Measurements from ENCODE around the gene CCDC18. TPM values are rescaled to one million over a fixed set of nuclear protein-coding genes. Genes with fewer than 3 reads are reported as not detected.
"Not testable (repeated sequence)": the region's sequence is repeated elsewhere in the genome, so short reads cannot be mapped to it uniquely, and the experiment has no call there.

The CCDC18 gene
- total RNA-seq, 1 donor from 2014 or later, result 11.6 TPM

DNA sequence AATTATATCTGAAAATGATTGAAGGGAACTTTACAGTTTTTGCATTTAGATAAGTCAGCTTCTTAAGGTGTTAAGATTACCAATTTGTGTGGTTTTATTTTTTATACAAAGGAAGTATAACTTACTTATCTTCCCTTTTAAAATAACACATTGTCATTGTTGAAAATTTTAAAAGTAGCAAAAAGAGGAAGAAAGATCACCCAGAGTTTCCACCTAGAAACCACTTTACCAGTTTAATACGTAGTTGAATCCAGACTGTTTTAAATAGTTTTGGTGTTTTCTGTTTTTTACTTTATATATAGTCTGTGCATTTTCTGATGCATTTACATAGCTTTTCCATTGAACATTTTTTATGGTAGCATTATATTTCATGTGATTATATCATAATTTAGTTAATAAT lies 6.1 kb downstream of the CCDC18 start:
- Mint-ChIP-seq H3K27ac (no peak overlapping the region), H3K36me3 (ENCODE audit: low read depth) (peaks cover 28% of the 10 kb centered on the region), H3K4me3 (no peak overlapping the region), H3K27me3 (ENCODE audit: insufficient read depth) (no peaks in the 10 kb centered on the region), H3K4me1 (ENCODE audit: low read depth) (peaks cover 48% of the 10 kb centered on the region), H3K9me3 (no peaks in the 10 kb centered on the region)
- no peak for DNase-seq (ENCODE audit: low spot score)
- intact Hi-C loops (cut with micrococcal nuclease), result loop anchor here (10.0 kb wide), 2 partner anchors 602 to 702 kb away; partner anchors contain the start of gene GFI1

GRCh38 chr1:93190432-93190831 lies 9.9 kb downstream of the CCDC18 start:
- H3K9me3 Mint-ChIP-seq, result no peaks in the 10 kb centered on the region
- H3K27me3 Mint-ChIP-seq (ENCODE audit: insufficient read depth), result no peaks in the 10 kb centered on the region
- DNase-seq (ENCODE audit: low spot score), result no peak
- peaks cover 31% of the 10 kb centered on the region for H3K36me3 Mint-ChIP-seq (ENCODE audit: low read depth)
- intact Hi-C loops (cut with micrococcal nuclease), result no loop called here
- H3K27ac Mint-ChIP-seq, result peak overlapping the region; percentile 34
- peaks cover 21% of the 10 kb centered on the region for H3K4me1 Mint-ChIP-seq (ENCODE audit: low read depth)
- no peak overlapping the region for H3K4me3 Mint-ChIP-seq

DNA sequence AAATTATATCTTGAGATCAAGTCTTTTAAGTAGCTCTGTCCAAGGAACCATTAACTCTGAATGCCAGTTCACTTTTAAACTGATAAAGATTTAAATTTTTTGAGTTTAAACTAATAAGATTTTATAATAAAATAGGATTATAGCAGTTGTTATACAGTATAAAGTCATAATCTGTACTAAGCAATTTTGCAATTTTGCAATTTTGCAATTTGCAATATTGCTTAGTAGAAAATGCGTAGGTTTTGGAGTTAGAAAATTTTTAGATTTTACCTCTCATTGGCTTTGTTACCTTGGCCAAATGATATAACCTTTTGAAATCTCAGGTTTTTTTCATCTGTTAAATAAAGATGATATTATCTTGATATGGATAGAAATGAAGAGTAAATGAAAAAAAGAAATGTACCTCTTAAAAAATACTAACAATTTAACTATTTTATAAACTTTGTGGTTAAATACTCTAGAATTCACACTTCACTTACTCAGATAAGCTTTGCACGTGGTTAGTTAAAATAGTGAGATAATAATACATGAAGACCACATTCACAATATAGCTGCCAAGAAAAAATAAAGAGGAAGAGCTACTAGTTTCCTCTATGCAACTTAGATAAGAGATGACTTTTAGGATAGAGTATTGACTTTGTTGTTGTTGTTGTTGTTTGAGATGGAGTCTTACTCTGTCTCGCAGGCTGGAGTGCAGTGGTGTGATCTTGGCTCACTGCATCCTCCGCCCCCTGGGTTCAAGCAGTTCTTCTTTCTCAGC lies 13.9 kb downstream of the CCDC18 start:
- no peaks in the 10 kb centered on the region for H3K27me3 Mint-ChIP-seq (ENCODE audit: insufficient read depth)
- H3K4me3 Mint-ChIP-seq, result no peak overlapping the region
- DNase-seq (ENCODE audit: low spot score), result no peak
- peaks cover 33% of the 10 kb centered on the region for H3K36me3 Mint-ChIP-seq (ENCODE audit: low read depth)
- H3K27ac Mint-ChIP-seq, result no peak overlapping the region
- H3K9me3 Mint-ChIP-seq, result no peaks in the 10 kb centered on the region
- intact Hi-C loops (cut with micrococcal nuclease), result no loop called here
- peaks cover 29% of the 10 kb centered on the region for H3K4me1 Mint-ChIP-seq (ENCODE audit: low read depth)

DNA sequence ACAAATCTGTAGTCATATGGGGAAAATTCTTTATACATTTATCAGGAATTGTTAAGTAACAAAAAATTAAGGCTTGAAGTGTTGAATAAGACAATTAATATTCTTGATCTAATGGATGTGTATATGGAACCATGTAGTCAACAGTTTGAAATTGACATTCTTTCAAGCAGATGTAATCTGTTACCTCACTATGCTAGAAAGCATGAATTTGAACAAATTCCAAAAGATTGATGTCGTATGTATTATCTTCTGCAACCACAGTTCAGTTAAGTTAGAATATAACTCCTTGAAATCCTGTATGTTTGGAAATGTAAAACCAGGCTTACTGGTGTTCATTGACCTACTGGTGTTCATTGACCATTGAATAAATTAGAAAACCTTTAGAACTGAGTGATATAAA lies 16.1 kb downstream of the CCDC18 start:
- Mint-ChIP-seq H3K4me3 (no peak overlapping the region), H3K27ac (no peak overlapping the region), H3K9me3 (no peaks in the 10 kb centered on the region), H3K27me3 (ENCODE audit: insufficient read depth) (no peaks in the 10 kb centered on the region), H3K4me1 (ENCODE audit: low read depth) (peaks cover 13% of the 10 kb centered on the region), H3K36me3 (ENCODE audit: low read depth) (peaks cover 29% of the 10 kb centered on the region)
- no peak for DNase-seq (ENCODE audit: low spot score)
- intact Hi-C loops (cut with micrococcal nuclease), result no loop called here

GRCh38 chr1:93199150-93199549 lies 18.6 kb downstream of the CCDC18 start:
- no peak for DNase-seq (ENCODE audit: low spot score)
- intact Hi-C loops (cut with micrococcal nuclease), result no loop called here
- H3K27me3 Mint-ChIP-seq (ENCODE audit: insufficient read depth), result no peaks in the 10 kb centered on the region
- H3K4me3 Mint-ChIP-seq, result no peak overlapping the region
- no peak overlapping the region for H3K27ac Mint-ChIP-seq
- no peaks in the 10 kb centered on the region for H3K9me3 Mint-ChIP-seq
- peaks cover 10% of the 10 kb centered on the region for H3K4me1 Mint-ChIP-seq (ENCODE audit: low read depth)
- peaks cover 26% of the 10 kb centered on the region for H3K36me3 Mint-ChIP-seq (ENCODE audit: low read depth)

DNA sequence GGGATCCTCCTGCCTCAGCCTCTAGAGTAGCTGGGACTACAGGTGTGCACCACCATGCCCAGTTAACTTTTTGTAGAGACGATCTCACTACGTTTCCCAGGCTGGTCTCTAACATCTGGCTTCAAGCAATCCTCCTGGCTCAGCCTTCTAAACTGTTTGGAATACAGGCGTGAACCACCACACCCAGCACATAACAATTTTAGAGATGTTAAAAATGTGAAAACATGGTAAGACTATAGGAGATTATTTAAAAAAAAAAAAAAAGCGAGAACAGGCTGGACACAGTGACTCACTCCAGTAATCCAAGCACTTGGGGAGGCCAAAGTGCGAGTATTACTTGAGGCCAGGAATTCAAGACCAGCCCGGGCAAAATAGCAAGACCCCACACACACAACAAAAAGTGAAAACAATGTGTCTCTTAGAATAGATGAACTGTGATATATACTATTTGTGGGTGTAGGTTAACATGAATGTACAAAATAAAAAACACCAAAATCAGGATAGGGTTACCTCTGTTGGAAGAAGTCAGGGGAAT lies 19.6 kb downstream of the CCDC18 start:
- Mint-ChIP-seq H3K27me3 (ENCODE audit: insufficient read depth) (no peaks in the 10 kb centered on the region), H3K9me3 (no peaks in the 10 kb centered on the region), H3K36me3 (ENCODE audit: low read depth) (peaks cover 20% of the 10 kb centered on the region), H3K4me3 (no peak overlapping the region), H3K27ac (no peak overlapping the region), H3K4me1 (ENCODE audit: low read depth) (peaks cover 10% of the 10 kb centered on the region)
- DNase-seq (ENCODE audit: low spot score), result no peak
- intact Hi-C loops (cut with micrococcal nuclease), result no loop called here

DNA sequence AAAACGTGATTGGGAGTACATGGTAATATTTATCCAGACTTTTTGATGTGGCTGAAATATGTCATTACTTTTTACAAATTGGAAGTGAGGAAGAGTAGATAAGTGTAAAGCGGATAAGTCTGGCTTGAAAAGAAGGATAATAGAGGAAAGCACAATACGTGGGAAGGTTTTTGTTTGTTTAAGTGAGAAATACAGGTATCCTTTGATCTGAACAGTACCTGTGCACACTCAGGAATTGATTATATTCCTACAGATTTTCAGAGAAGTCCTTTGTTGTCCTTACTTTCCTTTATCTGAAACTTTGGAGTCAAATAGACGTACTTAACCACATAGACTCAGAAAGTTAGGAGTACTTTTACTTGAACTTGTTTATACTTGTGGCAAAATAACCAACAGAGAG lies 20.2 kb downstream of the CCDC18 start:
- H3K4me1 Mint-ChIP-seq (ENCODE audit: low read depth), result peaks cover 10% of the 10 kb centered on the region
- H3K27ac Mint-ChIP-seq, result no peak overlapping the region
- no peaks in the 10 kb centered on the region for H3K9me3 Mint-ChIP-seq
- intact Hi-C loops (cut with micrococcal nuclease), result no loop called here
- no peak for DNase-seq (ENCODE audit: low spot score)
- no peak overlapping the region for H3K4me3 Mint-ChIP-seq
- H3K27me3 Mint-ChIP-seq (ENCODE audit: insufficient read depth), result no peaks in the 10 kb centered on the region
- peaks cover 17% of the 10 kb centered on the region for H3K36me3 Mint-ChIP-seq (ENCODE audit: low read depth)

DNA sequence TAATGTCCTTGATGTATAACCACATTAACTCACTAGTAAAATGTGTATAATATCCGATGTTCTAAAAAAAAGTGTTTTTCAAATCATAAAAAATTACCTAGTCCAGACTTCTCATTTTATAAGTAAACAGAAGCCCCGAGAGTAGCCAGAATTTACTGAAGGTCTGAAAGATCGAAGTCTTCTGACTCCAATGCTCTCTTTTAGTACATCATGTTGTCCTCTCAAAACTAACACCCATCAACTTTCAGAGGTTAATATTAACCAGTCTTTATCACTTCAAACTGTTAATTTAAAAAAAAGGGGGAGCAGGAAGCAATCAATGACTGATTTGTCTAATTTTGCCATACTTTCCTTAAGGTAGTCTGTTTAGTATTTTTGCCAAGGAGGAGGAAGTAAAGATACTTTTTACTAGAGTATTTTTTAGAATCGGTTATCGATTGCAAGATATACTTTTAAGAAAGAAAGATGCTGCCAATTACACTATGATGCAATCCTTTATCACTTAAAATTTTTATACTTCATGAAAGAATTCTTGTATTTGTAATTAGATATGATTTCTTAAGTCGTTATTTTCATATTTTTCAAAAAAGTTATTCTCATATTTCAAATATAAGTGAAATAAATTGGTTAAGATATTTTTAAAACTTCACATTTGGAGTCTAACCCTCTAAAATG lies 25.5 kb downstream of the CCDC18 start:
- Mint-ChIP-seq H3K4me1 (ENCODE audit: low read depth) (no peaks in the 10 kb centered on the region), H3K9me3 (no peaks in the 10 kb centered on the region), H3K27ac (no peak overlapping the region), H3K4me3 (no peak overlapping the region), H3K36me3 (ENCODE audit: low read depth) (peaks cover 17% of the 10 kb centered on the region), H3K27me3 (ENCODE audit: insufficient read depth) (no peaks in the 10 kb centered on the region)
- no peak for DNase-seq (ENCODE audit: low spot score)
- intact Hi-C loops (cut with micrococcal nuclease), result no loop called here

DNA sequence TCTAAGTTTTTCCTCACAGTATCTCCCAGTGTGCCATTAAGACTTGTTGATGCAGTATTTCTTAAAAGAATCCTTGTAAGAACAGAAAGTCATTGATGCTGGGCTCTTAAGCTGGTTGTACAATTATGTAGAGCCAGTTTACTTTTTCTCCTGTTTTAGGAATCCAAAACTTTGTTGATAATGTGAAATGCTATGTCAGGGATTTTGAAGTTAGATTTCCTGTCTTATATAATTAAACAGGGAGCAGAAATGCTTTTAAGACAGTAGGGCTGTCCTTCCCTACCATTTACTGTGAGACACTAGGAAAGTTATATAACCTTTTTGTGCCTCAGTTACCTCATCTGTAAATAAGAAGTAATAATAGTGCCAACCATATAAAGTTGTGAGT lies 26.0 kb downstream of the CCDC18 start:
- Mint-ChIP-seq H3K27ac (no peak overlapping the region), H3K36me3 (ENCODE audit: low read depth) (peaks cover 17% of the 10 kb centered on the region), H3K4me3 (no peak overlapping the region), H3K27me3 (ENCODE audit: insufficient read depth) (no peaks in the 10 kb centered on the region), H3K9me3 (no peaks in the 10 kb centered on the region), H3K4me1 (ENCODE audit: low read depth) (no peaks in the 10 kb centered on the region)
- no peak for DNase-seq (ENCODE audit: low spot score)
- intact Hi-C loops (cut with micrococcal nuclease), result no loop called here

DNA sequence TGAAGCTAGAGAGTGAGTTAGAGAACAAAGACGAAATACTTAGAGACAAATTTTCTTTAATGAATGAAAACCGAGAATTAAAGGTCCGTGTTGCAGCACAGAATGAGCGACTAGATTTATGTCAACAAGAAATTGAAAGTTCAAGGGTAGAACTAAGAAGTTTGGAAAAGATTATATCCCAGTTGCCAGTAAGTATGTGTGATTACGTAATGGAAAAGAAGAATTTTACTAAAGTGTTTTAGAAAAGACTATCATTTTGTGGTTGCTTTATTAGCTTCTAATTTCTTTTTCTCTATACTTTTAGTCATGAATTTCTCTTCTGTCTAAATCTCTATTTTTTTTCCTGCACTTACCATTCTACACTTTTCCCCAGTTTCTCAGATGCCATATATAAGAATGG lies 26.7 kb downstream of the CCDC18 start:
- DNase-seq (ENCODE audit: low spot score), result no peak
- H3K27me3 Mint-ChIP-seq (ENCODE audit: insufficient read depth), result no peaks in the 10 kb centered on the region
- H3K9me3 Mint-ChIP-seq, result no peaks in the 10 kb centered on the region
- no peaks in the 10 kb centered on the region for H3K4me1 Mint-ChIP-seq (ENCODE audit: low read depth)
- H3K36me3 Mint-ChIP-seq (ENCODE audit: low read depth), result peaks cover 17% of the 10 kb centered on the region
- intact Hi-C loops (cut with micrococcal nuclease), result no loop called here
- H3K4me3 Mint-ChIP-seq, result no peak overlapping the region
- no peak overlapping the region for H3K27ac Mint-ChIP-seq

GRCh38 chr1:93215322-93215721 lies 34.8 kb downstream of the CCDC18 start:
- Mint-ChIP-seq H3K27me3 (ENCODE audit: insufficient read depth) (no peaks in the 10 kb centered on the region), H3K36me3 (ENCODE audit: low read depth) (peaks cover 39% of the 10 kb centered on the region), H3K4me3 (no peak overlapping the region), H3K4me1 (ENCODE audit: low read depth) (peaks cover 21% of the 10 kb centered on the region), H3K9me3 (no peaks in the 10 kb centered on the region), H3K27ac (no peak overlapping the region)
- intact Hi-C loops (cut with micrococcal nuclease), result no loop called here
- DNase-seq (ENCODE audit: low spot score), result no peak

DNA sequence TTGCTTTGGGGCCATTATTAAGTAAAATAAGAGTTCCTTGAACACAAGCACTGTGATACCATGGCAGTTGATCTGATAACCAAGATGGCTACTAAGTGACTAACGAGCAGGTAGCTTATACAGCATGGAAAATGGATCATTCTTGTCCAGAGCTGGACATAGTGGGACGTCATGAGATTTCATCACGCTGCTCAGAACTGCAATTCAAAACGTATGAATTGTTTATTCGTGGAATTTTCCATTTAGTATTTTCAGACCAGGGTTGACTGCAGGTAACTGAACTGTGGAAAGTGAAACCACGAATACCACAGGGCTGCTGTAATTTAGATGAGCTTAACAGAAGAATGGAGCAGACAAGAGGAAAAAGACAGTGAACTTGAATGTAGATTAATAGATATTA lies 38.9 kb downstream of the CCDC18 start:
- H3K4me3 Mint-ChIP-seq, result peak overlapping the region; percentile 72
- peaks cover 44% of the 10 kb centered on the region for H3K36me3 Mint-ChIP-seq (ENCODE audit: low read depth)
- no peaks in the 10 kb centered on the region for H3K27me3 Mint-ChIP-seq (ENCODE audit: insufficient read depth)
- DNase-seq (ENCODE audit: low spot score), result peak; percentile 11
- H3K4me1 Mint-ChIP-seq (ENCODE audit: low read depth), result peaks cover 22% of the 10 kb centered on the region
- H3K27ac Mint-ChIP-seq, result peak overlapping the region; percentile 87
- peaks cover 3% of the 10 kb centered on the region for H3K9me3 Mint-ChIP-seq
- intact Hi-C loops (cut with micrococcal nuclease), result loop anchor here (1.0 kb wide), 1 partner anchor 39 kb away; the partner anchor contains the start of genes CCDC18 and TMED5

GRCh38 chr1:93220716-93221115 lies 40.2 kb downstream of the CCDC18 start:
- intact Hi-C loops (cut with micrococcal nuclease); H3K9me3 Mint-ChIP-seq: not testable (repeated sequence)

More at GRCh38 chr1:93220716-93221115, 40.2 kb downstream of the CCDC18 start:
- H3K4me3 Mint-ChIP-seq; H3K27me3 Mint-ChIP-seq (ENCODE audit: insufficient read depth); DNase-seq (ENCODE audit: low spot score): not testable (repeated sequence)
- peaks cover 22% of the 10 kb centered on the region for H3K4me1 Mint-ChIP-seq (ENCODE audit: low read depth)
- peak overlapping the region; percentile 53 for H3K27ac Mint-ChIP-seq
- H3K36me3 Mint-ChIP-seq (ENCODE audit: low read depth), result peaks cover 47% of the 10 kb centered on the region

Data from activated T-helper 1 cell treated with anti-CD3 and anti-CD28 coated beads, Interleukin-12 subunit alpha, Interleukin-12 subunit beta, Interleukin-2, Interleukin-4 antibody, amounts not matched to agents 30 ng/mL and 10 ng/mL and 1 ng/mL, durations not matched to agents 14 hours and 24 hours and 36 hours (primary cell).